ENCODE data around the gene NMNAT2. TPM values are rescaled to one million over a fixed set of nuclear protein-coding genes. Genes with fewer than 3 reads are reported as not detected.

Gene NMNAT2
- total RNA-seq, 4 donors from 2014 or later = 0.20 to 0.48 (median 0.27) TPM; not detected in 1

DNA sequence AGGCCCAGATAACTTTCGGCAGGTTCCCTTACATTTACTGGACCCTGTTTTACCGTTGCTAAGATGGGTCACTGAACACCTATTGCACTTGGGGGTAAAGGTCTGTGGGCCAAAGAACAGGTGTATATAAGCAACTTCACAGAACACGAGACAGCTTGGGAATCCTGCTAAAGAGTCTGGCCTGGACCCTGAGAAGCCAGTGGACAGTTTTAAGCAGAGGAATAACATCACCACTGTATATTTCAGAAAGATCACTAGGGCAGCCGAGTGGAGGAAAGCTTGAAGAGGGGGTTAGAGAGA lies 177.7 kb downstream of the NMNAT2 start:
- Histone ChIP-seq H3K4me1 (no peaks in the 10 kb centered on the region), H3K27ac (peak overlapping the region; percentile 27 to 43 (median 34)), H3K9me3 (no peaks in the 10 kb centered on the region), H3K4me3 (no peak overlapping the region), H3K27me3 (no peaks in the 10 kb centered on the region), H3K36me3 (no peaks in the 10 kb centered on the region)
- no peak for DNase-seq
- TF ChIP-seq POLR2AphosphoS5 (IDR thresholded peaks at IDR 0.05) (no peak), POLR2A (IDR thresholded peaks at IDR 0.05) (no peak), EP300 (IDR thresholded peaks at IDR 0.05; ENCODE audit: low read depth) (no peak)
- TF ChIP-seq, protein P1, sequence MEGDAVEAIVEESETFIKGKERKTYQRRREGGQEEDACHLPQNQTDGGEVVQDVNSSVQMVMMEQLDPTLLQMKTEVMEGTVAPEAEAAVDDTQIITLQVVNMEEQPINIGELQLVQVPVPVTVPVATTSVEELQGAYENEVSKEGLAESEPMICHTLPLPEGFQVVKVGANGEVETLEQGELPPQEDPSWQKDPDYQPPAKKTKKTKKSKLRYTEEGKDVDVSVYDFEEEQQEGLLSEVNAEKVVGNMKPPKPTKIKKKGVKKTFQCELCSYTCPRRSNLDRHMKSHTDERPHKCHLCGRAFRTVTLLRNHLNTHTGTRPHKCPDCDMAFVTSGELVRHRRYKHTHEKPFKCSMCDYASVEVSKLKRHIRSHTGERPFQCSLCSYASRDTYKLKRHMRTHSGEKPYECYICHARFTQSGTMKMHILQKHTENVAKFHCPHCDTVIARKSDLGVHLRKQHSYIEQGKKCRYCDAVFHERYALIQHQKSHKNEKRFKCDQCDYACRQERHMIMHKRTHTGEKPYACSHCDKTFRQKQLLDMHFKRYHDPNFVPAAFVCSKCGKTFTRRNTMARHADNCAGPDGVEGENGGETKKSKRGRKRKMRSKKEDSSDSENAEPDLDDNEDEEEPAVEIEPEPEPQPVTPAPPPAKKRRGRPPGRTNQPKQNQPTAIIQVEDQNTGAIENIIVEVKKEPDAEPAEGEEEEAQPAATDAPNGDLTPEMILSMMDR (IDR thresholded peaks at IDR 0.05) = no peak
- 83 to 100% methylated on average over 1 to 4 of the region's 4 CpGs for WGBS, 2 donors (ENCODE audit: low coverage in 1 of 2)
- intact Hi-C loops (cut with DNase I; ENCODE audit: low total_unique reads) = no loop called here
- in situ Hi-C loops (cut with MboI; ENCODE audit: low pct_ligation_motif_present in 1 of 4, low pct_unique_long_range_greater_than_20kb in 1 of 4, low sequenced_read_pairs in 3 of 4) = loop anchor here in 3 of 4 donors (25.0 kb wide), 1 partner anchor 278 kb away; the partner anchor contains the start of gene SHCBP1L (in 3 of the 3)

DNA sequence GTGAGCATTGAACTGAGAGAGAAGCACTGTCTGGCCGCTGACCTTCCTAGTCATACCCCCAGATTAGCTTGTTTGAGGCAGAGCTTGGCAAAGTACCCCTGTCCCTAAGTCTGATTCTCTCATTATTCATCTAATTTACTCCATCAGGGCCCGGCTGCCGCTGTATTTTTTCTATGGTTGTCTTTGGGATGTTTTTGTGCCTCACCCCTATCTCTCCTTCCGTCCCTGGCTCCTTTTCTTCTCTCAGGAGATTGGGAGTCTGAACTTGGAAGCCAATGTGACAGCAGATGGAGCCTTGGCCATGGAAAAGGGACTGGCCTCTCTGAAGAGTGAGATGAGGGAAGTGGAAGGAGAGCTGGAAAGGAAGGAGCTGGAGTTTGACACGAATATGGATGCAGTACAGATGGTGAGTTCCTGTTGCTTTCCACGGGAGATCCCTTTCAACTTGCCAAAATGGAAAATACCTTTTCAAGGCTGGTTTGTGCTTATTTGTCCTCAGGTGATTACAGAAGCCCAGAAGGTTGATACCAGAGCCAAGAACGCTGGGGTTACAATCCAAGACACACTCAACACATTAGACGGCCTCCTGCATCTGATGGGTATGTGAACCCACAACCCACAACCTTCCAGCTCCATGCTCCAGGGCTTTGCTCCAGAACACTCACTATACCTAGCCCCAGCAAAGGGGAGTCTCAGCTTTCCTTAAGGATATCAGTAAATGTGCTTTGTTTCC lies 178.2 kb downstream of the NMNAT2 start:
- no peaks in the 10 kb centered on the region for H3K9me3 ChIP-seq
- no peaks in the 10 kb centered on the region for H3K4me1 ChIP-seq
- TF ChIP-seq POLR2A (IDR thresholded peaks at IDR 0.05) (no peak), POLR2AphosphoS5 (IDR thresholded peaks at IDR 0.05) (no peak), EP300 (IDR thresholded peaks at IDR 0.05; ENCODE audit: low read depth) (no peak)
- TF ChIP-seq, protein P1 (IDR thresholded peaks at IDR 0.05) = no peak
- H3K36me3 ChIP-seq = no peaks in the 10 kb centered on the region
- in situ Hi-C loops (cut with MboI; ENCODE audit: low pct_ligation_motif_present in 1 of 4, low pct_unique_long_range_greater_than_20kb in 1 of 4, low sequenced_read_pairs in 3 of 4) (loop anchor here in 3 of 4 donors (25.0 kb wide), 1 partner anchor 278 kb away; the partner anchor contains the start of gene SHCBP1L (in 3 of the 3)), intact Hi-C loops (cut with DNase I; ENCODE audit: low total_unique reads) (loop anchor here (10.0 kb wide), 1 partner anchor 275 kb away; no protein-coding TSS in a partner anchor)
- no peaks in the 10 kb centered on the region for H3K27me3 ChIP-seq
- peak overlapping the region in 3 of 4 donors; percentile 28 to 43 (median 41) for H3K27ac ChIP-seq
- 73 to 90% methylated on average over 4 to 8 of the region's 8 CpGs for WGBS, 2 donors (ENCODE audit: low coverage in 1 of 2)
- DNase-seq = no peak
- no peak overlapping the region for H3K4me3 ChIP-seq

DNA sequence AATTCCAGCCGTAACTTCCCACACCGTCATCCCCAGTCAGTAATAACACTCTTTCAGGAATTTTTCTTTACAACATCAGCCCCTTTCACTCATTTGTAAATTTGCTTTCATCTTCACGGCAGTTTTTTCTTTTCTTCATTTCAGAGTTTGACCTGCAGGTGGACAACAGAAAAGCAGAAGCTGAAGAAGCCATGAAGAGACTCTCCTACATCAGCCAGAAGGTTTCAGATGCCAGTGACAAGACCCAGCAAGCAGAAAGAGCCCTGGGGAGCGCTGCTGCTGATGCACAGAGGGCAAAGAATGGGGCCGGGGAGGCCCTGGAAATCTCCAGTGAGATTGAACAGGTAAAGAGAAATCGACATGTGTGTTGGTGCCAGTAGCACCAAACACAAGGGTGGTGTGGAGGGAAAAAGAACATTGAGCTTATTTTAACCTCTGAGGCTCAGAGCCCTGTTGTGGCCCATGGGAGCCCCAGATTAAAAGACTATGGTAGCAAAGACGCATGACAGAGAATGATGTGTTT lies 178.9 kb downstream of the NMNAT2 start:
- Histone ChIP-seq H3K9me3 (no peaks in the 10 kb centered on the region), H3K36me3 (no peaks in the 10 kb centered on the region), H3K27ac (peak overlapping the region in 2 of 4 donors; percentile 11 to 41), H3K27me3 (no peaks in the 10 kb centered on the region), H3K4me3 (no peak overlapping the region), H3K4me1 (peaks cover 0 to 5% (median 0%) of the 10 kb centered on the region in 4 donors)
- DNase-seq = no peak
- TF ChIP-seq, protein P1 (IDR thresholded peaks at IDR 0.05) = no peak
- TF ChIP-seq EP300 (IDR thresholded peaks at IDR 0.05; ENCODE audit: low read depth) (no peak), POLR2A (IDR thresholded peaks at IDR 0.05) (no peak), POLR2AphosphoS5 (IDR thresholded peaks at IDR 0.05) (no peak)
- 74 to 81% methylated on average over 4 to 7 of the region's 7 CpGs for WGBS, 2 donors (ENCODE audit: low coverage in 1 of 2)
- in situ Hi-C loops (cut with MboI; ENCODE audit: low pct_ligation_motif_present in 1 of 4, low pct_unique_long_range_greater_than_20kb in 1 of 4, low sequenced_read_pairs in 3 of 4) = loop anchor here in 3 of 4 donors (25.0 kb wide), 1 partner anchor 277 kb away; the partner anchor contains the start of gene SHCBP1L (in 3 of the 3)
- intact Hi-C loops (cut with DNase I; ENCODE audit: low total_unique reads) = loop anchor here (10.0 kb wide), 1 partner anchor 274 kb away; no protein-coding TSS in a partner anchor

DNA sequence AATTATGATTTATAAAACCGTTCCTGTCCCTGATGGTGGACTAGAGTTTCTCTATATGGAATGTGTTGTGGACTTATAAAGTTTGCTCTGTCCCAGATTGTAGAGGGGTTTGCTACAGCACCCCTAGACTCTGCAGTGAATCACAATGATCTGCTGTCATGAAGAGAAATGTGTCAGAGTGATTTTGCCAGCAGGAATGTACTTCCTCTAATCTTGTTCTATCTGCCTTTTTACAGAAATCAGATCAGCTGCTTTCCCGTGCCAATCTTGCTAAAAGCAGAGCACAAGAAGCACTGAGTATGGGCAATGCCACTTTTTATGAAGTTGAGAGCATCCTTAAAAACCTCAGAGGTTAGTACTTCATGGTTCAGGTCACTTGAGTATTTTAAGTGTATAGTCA lies 180.1 kb downstream of the NMNAT2 start:
- in situ Hi-C loops (cut with MboI; ENCODE audit: low pct_ligation_motif_present in 1 of 4, low pct_unique_long_range_greater_than_20kb in 1 of 4, low sequenced_read_pairs in 3 of 4) = loop anchor here in 3 of 4 donors (25.0 kb wide), 1 partner anchor 276 kb away; the partner anchor contains the start of gene SHCBP1L (in 3 of the 3)
- Histone ChIP-seq H3K4me1 (peaks cover 0 to 9% (median 0%) of the 10 kb centered on the region in 4 donors), H3K27me3 (no peaks in the 10 kb centered on the region), H3K9me3 (no peaks in the 10 kb centered on the region), H3K27ac (peak overlapping the region in 1 of 4 donors; percentile 41), H3K4me3 (no peak overlapping the region), H3K36me3 (no peaks in the 10 kb centered on the region)
- intact Hi-C loops (cut with DNase I; ENCODE audit: low total_unique reads) = loop anchor here (10.0 kb wide), 1 partner anchor 273 kb away; no protein-coding TSS in a partner anchor
- 69% methylated on average over 2 of the region's 2 CpGs; no CpG with 5 or more reads in 1 of the 2 donors for WGBS, 2 donors (ENCODE audit: low coverage in 1 of 2)
- DNase-seq = no peak
- no peak for TF ChIP-seq POLR2A (IDR thresholded peaks at IDR 0.05)
- TF ChIP-seq, protein P1 (IDR thresholded peaks at IDR 0.05) = no peak
- TF ChIP-seq EP300 (IDR thresholded peaks at IDR 0.05; ENCODE audit: low read depth) = no peak
- no peak for TF ChIP-seq POLR2AphosphoS5 (IDR thresholded peaks at IDR 0.05)

All from transverse colon (tissue), 4 donors.